A549 (cell line): Measurements from ENCODE around the gene KLB. TPM values are rescaled to one million over a fixed set of nuclear protein-coding genes. Genes with fewer than 3 reads are reported as not detected.
"Not testable (repeated sequence)": the region's sequence is repeated elsewhere in the genome, so short reads cannot be mapped to it uniquely, and the experiment has no call there.

ENCODE experiments used
- ATAC-seq, 2 experiments: fragments of 200-7000 bp in 1 of 2; fragments of >200 bp in 1 of 2; cut with Nextera tagmentation in 1 of 2; cut with Tn5 transposase in 1 of 2; 3 replicates each; pipeline versions ENCODE4 v1.8.0 to v1.9.1; 2018 to 2020; ENCODE audit warnings: mild to moderate bottlenecking in 1 of 2, moderate library complexity in 1 of 2
- CTCF ChIA-PET: fragments of 300-600 bp; sonication (Branson Sonifier 250); formaldehyde crosslinking; extraction: SDS; loops from one replicate; lab custom pipeline; 2021; ENCODE audit warnings: antibody characterized with exemption, inconsistent platforms; lab: Yijun Ruan, JAX
- POLR2A ChIA-PET: fragments of 350-600 bp; formaldehyde crosslinking; extraction: SDS; loops from one replicate; lab custom pipeline; 2021; ENCODE audit warnings: antibody characterized with exemption, inconsistent platforms; lab: Yijun Ruan, JAX
- DNase-seq, 2 experiments: peaks; one replicate each; pipeline versions ENCODE4 v3.0.0 to v3.0.0-alpha.2; 2011 to 2016; ENCODE audit warnings: low read depth in 1 of 2, low spot score in 1 of 2
- FAIRE-seq: peaks from 2 replicates; lab custom pipeline; 2011; peaks lifted over from hg19 to GRCh38; lab: Jason Lieb, UNC
- H3K27ac ChIP-seq, 2 experiments: fragments of >200 bp; sonication (Bioruptor Twin); formaldehyde crosslinking; 3 replicates each; pipeline ENCODE4 v1.5.1; 2016 to 2017
- H3K4me1 ChIP-seq: fragments of >200 bp; sonication (Bioruptor Twin); formaldehyde crosslinking; 3 replicates; pipeline ENCODE4 v1.6.1; 2016
- H3K4me2 ChIP-seq: fragments of >200 bp; sonication (Bioruptor Twin); formaldehyde crosslinking; 3 replicates; pipeline ENCODE4 v1.6.1; 2016
- H3K4me3 ChIP-seq: fragments of >200 bp; sonication (Bioruptor Twin); formaldehyde crosslinking; 3 replicates; pipeline ENCODE4 v1.5.1; 2016
- H3K9me3 ChIP-seq: fragments of >200 bp; sonication (Bioruptor Twin); formaldehyde crosslinking; 3 replicates; pipeline ENCODE4 v1.6.1; 2016
- BHLHE40 ChIP-seq: IDR thresholded peaks from 2 replicates; pipeline ENCODE4 v1.6.1; 2012; ENCODE audit warnings: low read depth, low read length, inconsistent platforms
- CEBPB ChIP-seq, 2 experiments: fragments of >200 bp in 1 of 2; sonication (Bioruptor Twin) in 1 of 2; formaldehyde crosslinking in 1 of 2; IDR thresholded peaks; 2 replicates each; pipeline ENCODE4 v1.6.1; 2012 to 2016
- EP300 ChIP-seq, 2 experiments: fragments of >200 bp; sonication (Bioruptor Twin); formaldehyde crosslinking; IDR thresholded peaks; 2 replicates in 1 of 2; 3 replicates in 1 of 2; pipeline ENCODE4 v1.6.1; 2016 to 2017
- ESRRA ChIP-seq: fragments of 150-350 bp; IDR thresholded peaks from 2 replicates; pipeline ENCODE4 v1.6.1; 2014; ENCODE audit warnings: mild to moderate bottlenecking, low read length, borderline replicate concordance
- FOXS1 ChIP-seq: fragments of 250-450 bp; sonication (Bioruptor Pico); IDR thresholded peaks from 2 replicates; pipeline ENCODE4 v1.5.0; 2020; ENCODE audit warnings: mild to moderate bottlenecking, moderate library complexity
- GATA3 ChIP-seq: IDR thresholded peaks from 2 replicates; pipeline ENCODE4 v1.6.1; 2012; ENCODE audit warnings: borderline replicate concordance
- MAFK ChIP-seq: fragments of 450-650 bp; IDR thresholded peaks from 2 replicates; pipeline ENCODE4 v1.6.1; 2014; ENCODE audit not compliant: partially characterized antibody
- RFX5 ChIP-seq: fragments of 450-650 bp; IDR thresholded peaks from 2 replicates; pipeline ENCODE4 v1.7.1; 2014; ENCODE audit warnings: antibody characterized with exemption, mild to moderate bottlenecking, moderate library complexity
- ZNF302 ChIP-seq: fragments of 250-450 bp; sonication (Bioruptor Pico); IDR thresholded peaks from 2 replicates; pipeline ENCODE4 v1.9.0; 2021; ENCODE audit warnings: inconsistent platforms, mild to moderate bottlenecking, moderate library complexity
- ZSCAN20 ChIP-seq: fragments of 250-450 bp; sonication (Bioruptor Pico); IDR thresholded peaks from 2 replicates; pipeline ENCODE4 v1.8.0; 2022; ENCODE audit warnings: mild to moderate bottlenecking, moderate library complexity
- WGBS: methylation state at CpG from one replicate; pipeline ENCODE4 v1.1.6; 2017; ENCODE audit errors: missing lambda C conversion rate; 5-methylcytosine and 5-hydroxymethylcytosine counted together
- polyA plus RNA-seq, 4 experiments: library from polyadenylated mRNA; depleted of rRNA in 3 of 4; stranded (reverse); fragments of >200 nt; fragmentation: RNase III in 1 of 4; extraction: RNeasy Plus Mini Kit Qiagen cat#74134 plus additional on column Dnase treatment in 1 of 4; gene quantifications; 2 replicates in 3 of 4; 3 replicates in 1 of 4; pipeline ENCODE4 v1.2.3, GENCODE V29; 2011 to 2017
- TF ChIP-seq, protein P1 (sequence below): fragments of >200 bp; sonication (Bioruptor Twin); formaldehyde crosslinking; IDR thresholded peaks from 2 replicates; pipeline ENCODE4 v1.6.1; 2016
- TF ChIP-seq, protein P2 (sequence below): fragments of 250-450 bp; sonication (Bioruptor Pico); IDR thresholded peaks from 2 replicates; pipeline ENCODE4 v1.5.0; 2020; ENCODE audit warnings: low read depth, mild to moderate bottlenecking, moderate library complexity

Gene KLB
- polyA plus RNA-seq, 2 of the 4 experiments (the other 2 are of a cell fraction) = 0.57 to 0.87 TPM

- no peak for TF ChIP-seq FOXS1 (CRISPR knock-in tag)
- TF ChIP-seq CEBPB (IDR thresholded peaks at IDR 0.05) = 0 out of 4 replicates have a peak, but pooled peaks of 1 of the 2 experiments have one; percentile 19
- FAIRE-seq (no peak), ATAC-seq (no peak), DNase-seq (no peak)
- H3K4me2 ChIP-seq = no peak overlapping the region
- H3K4me3 ChIP-seq = no peak overlapping the region
- ChIA-PET POLR2A (no interaction called here), CTCF (no interaction called here)
- H3K9me3 ChIP-seq = no peaks in the 10 kb centered on the region
- WGBS = 53% methylated on average over 2 of the region's 2 CpGs
- H3K27ac ChIP-seq = no peak overlapping the region
- H3K4me1 ChIP-seq = peaks cover 31% of the 10 kb centered on the region
Measured at GRCh38 chr4:39415678-39416283, 9.1 kb downstream of the KLB start.

- ChIA-PET CTCF (interaction anchor here (1.3 kb wide), 1 partner anchor 16 kb away, joined by 3 read pairs; no protein-coding TSS in a partner anchor), POLR2A (no interaction called here)
- Histone ChIP-seq H3K27ac (no peak overlapping the region), H3K4me3 (no peak overlapping the region), H3K9me3 (no peaks in the 10 kb centered on the region), H3K4me1 (peaks cover 13% of the 10 kb centered on the region; the same call in 2 of the 3 replicates), H3K4me2 (no peak overlapping the region)
- TF ChIP-seq ZNF302 (CRISPR knock-in tag) = no peak
- TF ChIP-seq ESRRA = no peak
- TF ChIP-seq, protein P1, sequence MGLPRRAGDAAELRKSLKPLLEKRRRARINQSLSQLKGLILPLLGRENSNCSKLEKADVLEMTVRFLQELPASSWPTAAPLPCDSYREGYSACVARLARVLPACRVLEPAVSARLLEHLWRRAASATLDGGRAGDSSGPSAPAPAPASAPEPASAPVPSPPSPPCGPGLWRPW = no peak
- no peak for TF ChIP-seq ZSCAN20 (CRISPR knock-in tag)
- TF ChIP-seq, protein P2, sequence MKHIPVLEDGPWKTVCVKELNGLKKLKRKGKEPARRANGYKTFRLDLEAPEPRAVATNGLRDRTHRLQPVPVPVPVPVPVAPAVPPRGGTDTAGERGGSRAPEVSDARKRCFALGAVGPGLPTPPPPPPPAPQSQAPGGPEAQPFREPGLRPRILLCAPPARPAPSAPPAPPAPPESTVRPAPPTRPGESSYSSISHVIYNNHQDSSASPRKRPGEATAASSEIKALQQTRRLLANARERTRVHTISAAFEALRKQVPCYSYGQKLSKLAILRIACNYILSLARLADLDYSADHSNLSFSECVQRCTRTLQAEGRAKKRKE (CRISPR knock-in tag) = no peak
- TF ChIP-seq RFX5 = no peak
- ATAC-seq (no peak), FAIRE-seq (no peak), DNase-seq (no peak)
- 84% methylated on average over 3 of the region's 3 CpGs for WGBS
Measured at GRCh38 chr4:39422247-39422646, 15.5 kb downstream of the KLB start.

GRCh38 chr4:39425297-39425696 is 18.6 kb downstream of the KLB start:
- H3K27ac ChIP-seq, POLR2A ChIA-PET, H3K4me1 ChIP-seq, ATAC-seq, FAIRE-seq, H3K4me2 ChIP-seq, DNase-seq, H3K9me3 ChIP-seq, H3K4me3 ChIP-seq: not testable (repeated sequence)
- 77% methylated on average over 1 of the region's 1 CpG for WGBS
- CTCF ChIA-PET = interaction anchor here (1.9 kb wide), 1 partner anchor 8 kb away, joined by 4 read pairs; no protein-coding TSS in a partner anchor

DNA sequence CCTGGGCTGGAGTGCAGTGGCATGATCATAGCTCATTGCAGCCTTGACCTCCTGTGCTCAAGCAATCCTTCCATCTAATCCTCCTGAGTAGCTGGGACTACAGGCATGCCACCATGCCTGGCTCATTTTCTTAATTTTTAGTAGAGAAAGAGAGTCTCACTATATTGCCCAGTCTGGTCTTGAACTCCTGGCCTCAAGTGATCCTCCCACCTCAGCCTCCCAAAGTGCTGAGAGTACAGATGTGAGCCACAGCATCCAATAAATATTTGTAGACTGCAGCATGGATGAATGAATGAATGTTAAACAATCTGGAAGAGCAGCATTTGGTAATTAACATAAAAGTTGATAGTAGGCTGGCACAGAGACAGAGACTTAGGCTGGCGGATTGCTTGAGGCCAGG is 20.0 kb downstream of the KLB start:
- no peaks in the 10 kb centered on the region for H3K4me1 ChIP-seq
- no peak overlapping the region for H3K27ac ChIP-seq
- TF ChIP-seq GATA3 (no peak), BHLHE40 (no peak), EP300 (IDR thresholded peaks at IDR 0.05) (no peak)
- no peak for ATAC-seq
- no peak for FAIRE-seq
- DNase-seq = no peak
- WGBS = 94% methylated on average over 1 of the region's 1 CpG
- CTCF ChIA-PET = interaction anchor here (0.8 kb wide), 1 partner anchor 9 kb away, joined by 3 read pairs; no protein-coding TSS in a partner anchor
- no peaks in the 10 kb centered on the region for H3K9me3 ChIP-seq
- H3K4me2 ChIP-seq = no peak overlapping the region
- POLR2A ChIA-PET = interaction anchor here (1.0 kb wide), 1 partner anchor 23 kb away, joined by 3 read pairs; no protein-coding TSS in a partner anchor
- H3K4me3 ChIP-seq = no peak overlapping the region

DNA sequence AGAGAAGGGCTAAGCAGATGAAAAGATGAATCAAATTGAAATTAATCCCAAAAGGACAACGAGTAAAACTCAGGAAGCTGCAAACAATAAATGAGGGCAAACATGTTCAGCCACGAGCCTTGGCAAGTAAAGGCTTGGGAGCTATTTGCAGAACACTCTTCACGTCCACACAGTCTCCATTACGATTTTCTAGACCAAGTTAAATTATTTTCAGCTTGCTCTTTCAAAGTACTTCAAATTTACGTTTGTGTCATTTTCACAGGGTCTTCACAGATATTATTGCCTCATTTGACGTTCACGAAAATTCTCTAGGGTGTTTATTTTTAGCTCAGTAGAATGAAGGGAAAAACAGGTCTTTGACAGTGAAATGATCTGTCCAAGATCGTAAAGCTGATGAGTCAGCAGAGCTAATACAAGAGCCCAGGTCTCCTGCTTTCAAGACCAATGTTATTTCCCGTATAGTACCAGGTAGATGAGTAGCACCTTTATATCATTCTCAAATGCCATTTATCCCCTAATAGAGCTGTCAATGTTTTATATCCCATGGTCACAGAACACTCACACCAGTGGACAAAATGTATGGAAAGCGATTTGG is 20.9 kb downstream of the KLB start:
- TF ChIP-seq, protein P2 (CRISPR knock-in tag) = no peak
- TF ChIP-seq MAFK = peak; percentile 87
- no peaks in the 10 kb centered on the region for H3K9me3 ChIP-seq
- H3K4me3 ChIP-seq = no peak overlapping the region
- FAIRE-seq = no peak
- ChIA-PET POLR2A (interaction anchor here (1.0 kb wide), 1 partner anchor 23 kb away, joined by 3 read pairs; no protein-coding TSS in a partner anchor), CTCF (interaction anchor here (0.8 to 1.5 kb wide), 2 partner anchors 8 to 21 kb away, joined by 3 to 4 read pairs; partner anchors contain the start of gene KLB)
- ATAC-seq = no peak
- H3K4me2 ChIP-seq = no peak overlapping the region
- H3K27ac ChIP-seq = no peak overlapping the region
- H3K4me1 ChIP-seq = no peaks in the 10 kb centered on the region
- no peak for DNase-seq
- 60% methylated on average over 10 of the region's 10 CpGs for WGBS
